ENCODE measurements around the gene KCNK6.

DNA sequence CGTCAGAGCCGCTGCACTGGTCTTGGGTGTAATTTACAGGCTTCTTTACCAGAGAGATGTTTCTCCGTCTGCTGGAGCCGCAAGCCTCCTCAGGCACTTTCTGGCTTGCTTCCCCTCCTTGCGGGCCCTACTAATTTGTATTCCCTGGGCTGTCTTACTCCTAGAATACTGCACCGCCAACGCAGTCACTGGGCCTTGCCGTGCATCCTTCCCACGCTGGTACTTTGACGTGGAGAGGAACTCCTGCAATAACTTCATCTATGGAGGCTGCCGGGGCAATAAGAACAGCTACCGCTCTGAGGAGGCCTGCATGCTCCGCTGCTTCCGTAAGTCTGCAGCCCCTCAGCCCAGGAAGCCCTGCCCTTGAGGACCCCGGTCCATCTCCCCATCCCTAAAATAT is 29.7 kb upstream of the KCNK6 start:
- TF ChIP-seq BACH1 (IDR thresholded peaks at IDR 0.05; ENCODE audit: borderline replicate concordance) (no peak), POLR2AphosphoS5 (IDR thresholded peaks at IDR 0.05; ENCODE audit: low read length) (no peak), RCOR1 (conservative IDR thresholded peaks at IDR 0.05; ENCODE audit: low read depth, low read length) (no peak)
- TF ChIP-seq, protein P1, sequence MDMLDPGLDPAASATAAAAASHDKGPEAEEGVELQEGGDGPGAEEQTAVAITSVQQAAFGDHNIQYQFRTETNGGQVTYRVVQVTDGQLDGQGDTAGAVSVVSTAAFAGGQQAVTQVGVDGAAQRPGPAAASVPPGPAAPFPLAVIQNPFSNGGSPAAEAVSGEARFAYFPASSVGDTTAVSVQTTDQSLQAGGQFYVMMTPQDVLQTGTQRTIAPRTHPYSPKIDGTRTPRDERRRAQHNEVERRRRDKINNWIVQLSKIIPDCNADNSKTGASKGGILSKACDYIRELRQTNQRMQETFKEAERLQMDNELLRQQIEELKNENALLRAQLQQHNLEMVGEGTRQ (IDR thresholded peaks at IDR 0.05; ENCODE audit: borderline replicate concordance, low read depth, low read length) = no peak
- TF ChIP-seq, protein P2, sequence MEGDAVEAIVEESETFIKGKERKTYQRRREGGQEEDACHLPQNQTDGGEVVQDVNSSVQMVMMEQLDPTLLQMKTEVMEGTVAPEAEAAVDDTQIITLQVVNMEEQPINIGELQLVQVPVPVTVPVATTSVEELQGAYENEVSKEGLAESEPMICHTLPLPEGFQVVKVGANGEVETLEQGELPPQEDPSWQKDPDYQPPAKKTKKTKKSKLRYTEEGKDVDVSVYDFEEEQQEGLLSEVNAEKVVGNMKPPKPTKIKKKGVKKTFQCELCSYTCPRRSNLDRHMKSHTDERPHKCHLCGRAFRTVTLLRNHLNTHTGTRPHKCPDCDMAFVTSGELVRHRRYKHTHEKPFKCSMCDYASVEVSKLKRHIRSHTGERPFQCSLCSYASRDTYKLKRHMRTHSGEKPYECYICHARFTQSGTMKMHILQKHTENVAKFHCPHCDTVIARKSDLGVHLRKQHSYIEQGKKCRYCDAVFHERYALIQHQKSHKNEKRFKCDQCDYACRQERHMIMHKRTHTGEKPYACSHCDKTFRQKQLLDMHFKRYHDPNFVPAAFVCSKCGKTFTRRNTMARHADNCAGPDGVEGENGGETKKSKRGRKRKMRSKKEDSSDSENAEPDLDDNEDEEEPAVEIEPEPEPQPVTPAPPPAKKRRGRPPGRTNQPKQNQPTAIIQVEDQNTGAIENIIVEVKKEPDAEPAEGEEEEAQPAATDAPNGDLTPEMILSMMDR (IDR thresholded peaks at IDR 0.05 in 2 of 3, conservative IDR thresholded peaks at IDR 0.05 in 1 of 3; ENCODE audit: control insufficient read depth in 2 of 3, extremely low read depth in 1 of 3, insufficient read depth in 1 of 3, low read depth in 3 of 3, low read length in 3 of 3) = no peak
